Hematopoietic multipotent progenitor cell treated with erythropoietin and hydrocortisone succinate and interleukin-3 and kit ligand, for 8 days (in vitro differentiated cells): ENCODE data around the gene UCN3.

Source experiments
- DNase-seq: peaks from one replicate; pipeline ENCODE4 v3.0.0-alpha.2; 2015

UCN3 gene

GRCh38 chr10:5411941-5412276, 47.1 kb downstream of the UCN3 start:
- no peak for DNase-seq

DNA sequence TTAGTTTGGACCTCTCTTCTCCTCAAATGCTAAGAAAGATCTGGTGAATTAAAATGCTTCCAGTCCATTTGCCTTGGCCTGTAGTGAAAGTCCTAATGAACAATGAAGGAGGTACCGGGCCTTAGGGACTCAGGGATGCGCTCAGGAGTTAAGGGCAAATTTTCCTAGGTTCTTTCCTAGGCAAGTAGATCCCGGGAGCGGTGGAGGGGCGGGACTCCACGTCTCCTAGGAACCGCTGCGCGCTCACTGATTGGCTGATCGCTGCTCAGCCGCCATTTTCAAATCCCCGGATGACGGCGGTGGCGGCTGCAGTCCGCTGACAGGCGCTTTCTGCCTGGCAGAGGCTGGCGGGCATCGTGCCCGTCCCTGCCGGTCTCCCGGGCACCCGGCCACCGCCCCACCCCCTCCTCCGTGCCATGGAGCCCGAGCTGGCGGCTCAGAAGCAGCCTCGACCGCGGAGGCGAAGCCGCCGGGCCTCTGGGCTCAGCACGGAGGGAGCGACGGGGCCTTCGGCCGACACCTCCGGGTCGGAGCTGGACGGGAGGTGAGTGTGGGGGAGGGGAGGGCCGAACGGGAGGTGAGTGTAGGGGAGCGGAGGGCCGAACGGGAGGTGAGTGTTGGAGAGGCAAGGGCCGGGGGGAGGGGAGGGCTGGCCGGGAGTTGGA, 47.6 kb downstream of the UCN3 start, which contains the start of gene NET1:
Gene NET1 (plus strand): TSS at position 281 of the 665 bp plus-strand sequence. CDS start 136 bp downstream, at position 417.
- DNase-seq, result peak; percentile 89

DNA sequence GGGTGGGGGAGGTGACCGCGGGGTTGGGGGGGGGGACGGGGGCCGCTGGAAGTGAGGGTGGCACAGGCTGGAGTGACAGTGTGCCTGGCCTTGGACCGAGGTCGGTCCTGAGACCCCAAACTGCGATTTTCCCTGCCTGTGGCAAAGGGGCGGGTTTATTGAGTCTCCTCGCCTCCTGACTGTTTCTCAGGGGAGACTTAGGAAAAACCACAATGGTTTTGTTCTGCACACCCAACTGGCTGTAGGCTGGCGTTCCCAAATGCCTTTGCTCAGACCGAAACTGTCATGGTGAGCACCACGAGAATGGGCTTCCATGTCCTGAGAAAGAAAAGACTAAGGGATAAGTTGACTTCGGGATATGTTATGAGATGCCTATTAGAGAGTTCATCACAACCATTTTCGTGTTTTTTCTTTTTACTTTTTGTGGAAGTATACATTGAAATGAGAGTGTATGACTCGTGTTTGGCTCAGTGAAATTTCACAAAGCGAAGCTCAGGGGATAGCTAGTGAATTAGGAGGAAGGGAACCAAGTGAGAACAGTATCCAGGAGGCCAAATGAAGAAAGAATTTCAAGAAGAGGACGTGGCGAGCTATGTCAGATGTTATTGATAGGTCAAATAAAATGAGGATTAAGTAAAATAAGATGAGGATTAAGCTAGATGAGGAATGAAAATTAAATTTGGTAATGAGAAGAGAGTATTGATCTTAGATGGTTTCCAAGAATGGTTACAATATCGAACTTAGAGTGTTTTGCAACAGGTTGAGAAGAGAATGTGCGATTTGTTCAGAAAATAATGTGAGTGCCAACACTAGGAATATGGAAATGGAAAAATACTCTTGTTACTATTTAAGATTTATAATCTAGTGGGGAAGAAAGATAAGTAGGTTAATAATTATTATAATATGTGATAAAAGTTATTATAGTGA, 48.5 kb downstream of the UCN3 start:
- DNase-seq, result peak; percentile 41

- DNase-seq, result no peak
Measured at GRCh38 chr10:5416981-5417380, 52.2 kb downstream of the UCN3 start.

- DNase-seq, result no peak
Measured at GRCh38 chr10:5418584-5418983, 53.8 kb downstream of the UCN3 start.

DNA sequence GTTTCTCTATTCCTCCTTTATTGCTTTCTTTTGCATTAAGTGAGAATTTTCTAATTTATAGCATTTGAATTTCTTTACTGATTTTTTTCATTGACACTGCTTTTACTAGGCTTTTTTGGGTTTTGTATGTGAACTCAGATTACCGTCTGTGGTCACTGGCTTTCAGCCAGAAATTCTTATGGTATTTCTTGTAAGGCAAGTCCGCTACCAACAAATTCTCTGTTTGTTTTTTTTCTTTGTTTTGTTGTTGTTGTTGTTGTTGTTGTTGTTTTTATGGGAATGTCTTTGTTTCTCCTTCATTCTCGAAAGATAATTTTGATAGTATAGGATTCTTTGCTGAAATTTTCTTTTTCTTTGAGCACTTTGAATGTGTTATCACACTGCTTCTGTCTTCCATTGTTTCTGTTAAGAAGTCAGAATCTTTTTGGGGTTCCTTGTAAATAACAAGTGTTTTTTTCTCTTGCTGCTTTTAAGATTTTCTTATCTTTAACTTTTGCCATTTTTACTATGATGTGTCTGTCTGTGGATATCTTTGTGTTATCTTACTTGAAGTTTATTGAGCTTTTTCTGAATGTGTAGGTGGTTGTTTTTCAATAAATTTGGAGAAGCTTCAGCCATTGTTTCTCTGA, 54.8 kb downstream of the UCN3 start:
- DNase-seq, result peak; percentile 41

- no peak for DNase-seq
Measured at GRCh38 chr10:5423771-5424170, 59.0 kb downstream of the UCN3 start.
